8988T (cell line): ENCODE results near the gene TNFAIP8L2.

ENCODE experiments used
- DNase-seq: peaks from one replicate; pipeline ENCODE4 v3.0.0; 2011

Gene TNFAIP8L2

DNA sequence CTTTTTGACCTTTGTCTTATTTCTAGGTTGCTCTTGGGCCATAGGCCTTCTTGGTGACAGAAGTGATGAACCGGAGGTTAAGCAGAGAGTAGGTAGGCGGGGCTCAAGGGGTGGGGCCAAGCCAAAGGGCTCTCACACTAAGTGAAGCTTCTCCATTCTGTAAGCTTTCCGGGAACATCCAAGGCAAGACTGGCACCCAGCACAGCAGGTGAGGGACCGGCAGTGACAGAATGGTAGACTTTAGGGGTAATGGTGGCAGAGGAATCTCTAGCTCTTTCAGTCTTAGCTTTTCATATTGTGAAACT, at the start of gene TNFAIP8L2:
TSS of gene TNFAIP8L2 (plus strand) at position 135 of the 305 bp plus-strand sequence. CDS start 2,049 bp downstream, outside the sequence.
- no peak for DNase-seq

DNA sequence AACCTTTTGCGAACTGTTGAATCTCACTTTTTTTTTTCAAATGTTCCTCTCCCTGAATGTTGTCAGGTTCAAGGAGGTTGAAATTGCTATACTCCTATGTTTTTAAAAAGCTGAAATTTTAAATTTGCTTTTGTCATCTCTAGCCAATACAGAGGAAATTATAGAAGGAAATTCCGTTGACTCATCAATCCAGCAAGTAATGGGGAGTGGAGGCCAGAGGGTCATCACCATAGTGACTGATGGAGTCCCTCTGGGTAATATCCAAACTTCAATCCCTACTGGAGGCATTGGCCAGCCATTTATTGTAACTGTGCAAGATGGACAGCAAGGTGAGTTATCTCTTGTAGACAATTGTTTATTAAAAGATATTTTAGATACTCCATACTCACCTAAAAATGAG, 49.6 kb upstream of the TNFAIP8L2 start:
- no peak for DNase-seq

DNA sequence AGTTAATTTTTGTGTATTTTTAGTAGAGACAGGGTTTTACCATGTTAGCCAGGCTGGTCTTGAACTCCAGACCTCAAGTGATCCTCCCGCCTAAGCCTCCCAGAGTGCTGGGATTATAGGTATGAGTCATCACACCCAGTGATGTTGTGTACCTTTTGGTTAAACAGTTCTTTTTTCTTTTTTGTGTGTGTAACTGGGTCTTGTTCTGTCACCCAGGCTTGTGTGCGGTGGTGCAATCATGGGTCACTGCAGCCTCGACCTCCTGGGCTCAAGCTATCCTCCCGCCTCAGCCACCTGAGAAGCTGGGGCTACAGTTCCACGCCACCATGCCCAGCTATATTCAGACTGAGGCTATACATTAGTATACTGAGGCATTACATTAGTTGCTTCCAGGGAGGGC, 48.1 kb upstream of the TNFAIP8L2 start:
- no peak for DNase-seq

DNA sequence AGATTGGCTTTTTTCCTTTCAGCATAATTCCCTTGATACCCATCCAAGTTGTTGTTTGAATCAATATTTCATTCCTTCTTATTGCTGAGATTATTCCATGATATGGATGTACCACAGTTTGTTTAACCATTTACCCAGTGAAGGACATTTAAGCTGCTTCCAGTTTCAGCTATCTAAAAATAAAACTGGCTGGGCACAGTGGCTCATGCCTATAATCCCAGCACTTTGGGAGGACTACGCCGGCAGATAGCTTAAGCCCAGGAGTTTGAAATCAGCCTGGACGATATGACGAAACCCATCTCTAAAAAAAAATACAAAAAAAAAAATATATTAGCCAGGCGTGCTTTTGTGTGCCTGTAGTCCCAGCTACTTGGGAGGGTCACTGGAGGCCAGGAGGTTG, 42.6 kb upstream of the TNFAIP8L2 start:
- DNase-seq = no peak

DNA sequence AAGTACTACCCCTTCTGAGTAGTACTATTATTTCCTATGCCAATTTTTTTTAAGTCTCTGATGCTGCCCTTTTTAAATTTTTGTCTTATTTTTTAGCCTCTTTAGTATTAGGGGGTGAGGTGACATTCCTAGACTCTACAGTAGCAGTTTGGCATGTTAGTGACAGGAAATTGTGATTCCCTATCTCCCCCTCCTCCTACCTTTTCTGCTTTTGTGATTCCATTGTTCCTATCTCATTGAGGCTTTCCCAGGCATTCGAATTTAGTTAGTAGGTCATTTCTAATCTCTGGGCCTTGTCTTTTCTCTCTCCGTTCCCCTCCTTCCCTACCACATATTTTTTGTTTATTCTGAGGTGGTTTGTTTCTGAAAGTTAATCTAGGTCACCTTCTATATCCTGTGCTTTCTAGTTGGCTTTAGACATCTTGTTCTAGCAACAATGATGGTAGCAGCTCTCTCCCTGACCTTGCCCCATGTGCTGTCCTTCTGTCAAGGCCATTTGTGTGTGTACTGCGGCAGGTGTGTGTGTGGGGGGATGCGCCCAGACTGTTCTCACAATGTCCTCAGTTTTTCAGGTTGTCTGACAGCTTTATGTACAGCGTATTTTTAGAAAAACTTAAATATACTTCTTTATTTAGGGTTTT, 31.6 kb upstream of the TNFAIP8L2 start:
- DNase-seq = no peak

DNA sequence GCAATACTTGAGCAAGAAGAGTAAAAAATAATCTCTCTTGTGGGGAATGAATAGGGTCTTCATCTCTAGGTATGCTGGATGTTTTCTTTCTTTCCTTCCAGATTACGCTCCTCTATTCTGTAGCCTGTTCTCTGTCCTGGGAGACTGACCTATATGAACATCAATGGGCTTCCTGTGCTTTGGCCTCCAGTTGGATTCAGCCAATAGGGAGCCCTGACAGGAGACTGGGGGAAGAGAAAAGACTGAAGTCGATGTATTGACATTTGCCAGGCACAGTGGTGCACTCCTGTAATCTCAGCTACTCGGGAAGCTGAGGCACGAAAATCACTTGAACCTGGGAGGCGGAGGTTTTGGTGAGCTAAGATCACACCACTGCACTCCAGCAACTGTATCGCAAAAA, 27.6 kb upstream of the TNFAIP8L2 start:
- DNase-seq = no peak

DNA sequence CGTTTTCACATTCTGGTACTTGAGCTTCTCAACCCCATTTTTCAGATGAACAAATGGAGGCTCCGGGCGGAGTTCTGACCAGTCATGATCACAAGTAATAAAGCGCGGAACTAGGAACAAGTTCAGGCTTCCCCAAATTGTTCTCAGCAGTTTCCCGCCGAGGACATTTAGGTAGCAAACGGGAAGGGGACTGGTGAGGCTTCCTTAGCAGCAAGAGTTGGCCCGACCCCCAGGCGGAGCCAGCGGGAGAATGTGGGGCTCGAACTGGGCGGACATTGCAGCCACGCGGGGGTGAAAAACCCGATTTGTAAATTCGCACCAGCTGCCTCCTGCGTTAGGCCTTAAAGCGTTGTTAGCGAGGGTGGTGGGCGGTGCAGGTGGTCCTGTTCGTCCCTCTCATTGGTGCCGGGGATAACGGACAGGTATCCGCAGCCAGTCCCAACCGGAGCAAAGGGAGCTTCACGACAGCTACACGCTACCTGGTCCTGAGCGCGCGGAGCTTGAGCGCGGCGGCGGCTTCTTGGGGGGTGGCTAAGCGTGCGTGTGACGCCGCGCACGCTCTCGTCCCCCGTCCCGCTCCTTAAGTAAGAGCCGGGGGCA, 25.4 kb upstream of the TNFAIP8L2 start:
- DNase-seq = no peak

DNA sequence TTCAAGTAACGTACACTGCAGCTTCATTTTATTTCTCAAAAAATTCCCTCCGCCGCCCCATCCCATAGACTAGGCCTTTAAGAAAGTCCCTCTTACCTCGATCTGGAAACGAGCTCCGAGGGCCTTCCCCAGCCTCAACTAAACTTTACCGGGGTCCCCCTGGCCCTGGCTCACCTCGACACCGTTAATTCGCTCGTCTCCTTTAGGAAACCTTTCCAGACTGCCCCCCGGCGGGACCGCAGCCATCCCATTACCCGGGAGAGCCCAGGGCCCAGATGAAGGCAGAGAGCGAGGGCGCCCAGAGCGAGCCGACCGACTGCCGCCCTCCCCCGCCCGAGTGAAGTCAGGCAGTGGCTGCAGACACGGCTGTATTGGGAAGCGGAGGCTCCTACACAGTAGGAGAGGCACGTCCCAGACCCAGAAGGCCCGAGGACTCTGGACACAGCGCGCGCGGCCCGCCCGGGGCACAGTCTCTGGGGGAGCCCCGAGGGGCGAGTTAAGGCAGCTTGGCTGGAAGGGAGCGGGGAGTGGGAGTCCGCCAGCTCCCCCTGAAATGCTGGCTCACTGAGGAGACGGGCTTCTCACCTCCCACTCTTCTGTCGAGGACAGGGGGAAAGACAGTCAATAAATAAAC, 24.6 kb upstream of the TNFAIP8L2 start:
- DNase-seq = no peak

DNA sequence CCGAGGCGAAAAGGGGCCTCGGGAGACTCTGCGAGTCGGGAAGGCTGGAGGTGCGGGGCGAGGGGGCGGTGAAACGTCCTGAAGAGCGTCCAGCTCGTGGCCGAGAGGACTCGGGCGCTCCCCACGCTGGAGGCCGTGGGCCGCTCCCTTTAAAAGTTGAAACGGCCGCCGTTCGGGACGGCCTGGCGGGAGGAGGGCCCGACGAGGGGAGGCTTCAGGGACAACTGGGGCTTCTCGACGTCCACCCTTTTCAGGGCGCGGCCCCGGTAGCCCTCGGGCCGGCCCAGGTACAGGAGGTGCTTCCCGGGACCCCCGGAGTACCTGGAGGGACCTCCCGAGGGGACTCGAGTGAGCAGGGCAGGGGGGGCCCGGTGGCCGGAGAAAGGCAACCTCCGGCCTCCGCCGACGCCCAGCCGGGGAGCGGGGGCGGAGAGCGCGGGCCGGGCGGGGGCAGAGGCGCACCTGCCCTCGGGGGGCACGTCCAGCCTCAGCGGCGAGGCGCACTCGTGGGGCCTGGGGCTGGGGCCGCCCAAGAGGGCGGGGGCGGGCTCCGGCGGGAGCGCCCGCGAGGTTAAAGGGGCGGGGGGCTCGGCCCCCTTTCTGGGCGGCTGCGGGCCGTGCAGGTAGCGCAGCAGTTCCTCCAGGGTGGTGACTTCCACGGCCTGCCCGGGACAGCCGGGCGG, 24.0 kb upstream of the TNFAIP8L2 start:
- no peak for DNase-seq

DNA sequence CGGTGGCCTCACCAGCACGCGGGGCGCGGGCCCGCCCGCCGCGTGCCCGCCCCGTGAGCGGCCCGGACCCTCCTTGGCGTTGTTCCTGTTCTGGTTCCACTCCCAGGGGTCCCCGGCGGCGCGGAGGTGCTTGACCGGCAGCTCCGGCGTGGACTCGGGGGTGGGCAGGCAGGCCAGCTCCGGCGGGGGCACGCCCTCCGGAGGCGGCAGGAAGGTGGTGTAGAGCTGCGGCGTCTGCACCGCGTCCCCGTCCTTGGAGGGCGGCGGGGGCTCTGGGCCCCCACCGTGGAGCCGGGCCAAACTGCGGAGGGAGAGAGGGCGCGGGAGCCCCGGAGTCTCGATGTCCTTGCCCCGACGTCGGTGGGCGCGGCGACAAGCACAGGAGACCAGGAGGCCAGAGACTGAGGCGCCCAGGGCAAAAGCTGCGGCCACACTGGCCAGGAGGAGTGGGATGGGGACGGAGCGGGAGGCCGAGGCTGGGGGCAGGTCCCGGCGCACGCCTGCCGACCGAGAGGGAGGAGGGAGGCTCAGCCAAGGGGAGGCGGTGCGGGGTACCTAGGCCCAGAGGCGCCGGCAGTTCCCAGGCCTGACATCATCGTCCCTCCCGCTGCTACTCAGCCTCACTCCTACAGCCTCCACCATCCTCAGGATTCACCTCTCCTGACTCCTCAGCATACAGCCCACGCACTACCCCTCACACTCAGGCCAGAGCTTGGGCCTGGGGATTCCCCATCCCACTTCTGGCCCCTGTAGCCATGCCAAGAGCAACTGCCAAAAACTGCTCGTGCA, 23.2 kb upstream of the TNFAIP8L2 start:
- no peak for DNase-seq

DNA sequence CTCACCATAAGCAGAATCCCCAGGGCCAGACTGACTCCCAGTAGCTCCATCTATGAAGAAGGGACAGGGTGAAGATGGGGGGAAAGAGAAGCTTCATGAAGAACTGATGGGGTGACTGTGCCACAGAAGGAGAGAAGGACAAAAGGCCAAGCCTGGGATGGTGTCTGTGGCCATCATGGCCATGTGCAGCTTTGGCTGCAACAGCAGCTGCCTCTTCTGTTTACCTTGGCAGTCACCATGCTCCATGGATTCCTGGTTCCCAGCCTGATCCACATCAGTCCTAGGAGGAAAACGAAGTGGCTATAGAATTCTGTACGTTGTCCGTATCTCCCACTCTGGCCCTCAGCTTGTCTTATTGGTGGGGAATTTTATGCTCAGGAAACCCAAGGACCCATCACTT, 22.1 kb upstream of the TNFAIP8L2 start:
- DNase-seq = no peak

DNA sequence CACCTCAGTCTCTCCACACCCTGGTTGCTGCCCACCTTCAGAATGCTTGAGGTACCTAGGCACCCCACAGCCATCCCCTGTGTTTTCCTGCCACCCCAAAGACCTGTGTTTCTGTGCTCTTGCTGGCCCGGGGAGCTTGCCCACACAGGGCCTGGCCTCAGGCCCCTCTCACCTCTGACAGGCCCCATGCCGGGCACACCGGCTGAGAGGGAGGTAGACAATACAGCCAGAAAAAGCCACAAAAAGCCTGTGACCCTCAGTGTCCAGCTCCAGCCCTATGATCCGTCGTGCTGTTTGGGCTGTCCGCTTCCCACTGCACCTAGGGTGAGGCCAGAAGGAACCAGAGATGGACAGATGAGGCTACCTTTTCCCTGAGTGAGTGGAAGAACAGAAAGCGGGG, 21.5 kb upstream of the TNFAIP8L2 start:
- no peak for DNase-seq

DNA sequence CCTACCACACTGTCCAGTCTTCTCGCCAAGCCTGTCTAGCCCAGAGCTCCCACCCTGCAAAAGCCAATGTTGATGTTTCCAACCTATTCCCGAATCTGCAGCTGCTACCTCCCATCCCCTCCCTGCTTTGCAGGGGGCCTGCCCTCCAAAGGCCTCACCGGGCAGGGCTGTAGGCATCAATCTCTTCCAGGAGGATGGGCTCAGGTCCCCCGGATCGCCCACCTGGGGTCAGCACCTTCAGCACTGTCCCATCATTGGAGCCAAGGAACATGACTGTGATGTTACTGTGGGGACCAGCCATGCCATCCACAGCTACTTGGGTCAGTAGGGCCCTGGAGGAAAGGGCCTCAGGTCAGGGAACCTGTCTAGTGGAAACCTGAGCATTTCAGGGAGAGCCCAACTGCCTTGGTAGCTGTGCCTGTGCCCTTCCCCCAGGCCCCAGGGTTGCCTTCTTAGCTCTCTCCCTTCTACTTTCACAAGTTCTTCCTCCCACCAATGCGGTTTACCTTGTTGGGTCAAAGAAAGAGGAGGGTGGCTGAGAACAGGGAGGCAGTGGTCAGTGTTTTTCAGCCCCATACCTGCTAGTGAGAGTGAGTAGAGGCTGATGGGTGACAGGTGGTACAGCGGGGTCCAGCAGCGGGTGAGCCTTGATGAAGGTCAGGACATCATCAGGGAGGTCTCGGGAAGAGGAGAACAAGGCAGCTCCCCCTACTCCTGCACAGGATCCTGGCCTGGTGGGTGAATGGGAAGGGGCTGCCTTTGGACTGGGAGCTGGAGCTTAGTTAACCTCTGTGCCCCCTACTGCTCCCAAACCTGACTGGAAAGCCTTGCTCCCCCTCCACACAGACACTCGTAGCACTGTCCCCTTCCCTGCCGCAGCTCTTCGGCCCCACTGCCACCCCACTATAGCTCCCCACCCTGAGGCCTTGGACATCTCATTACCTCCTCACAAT, 20.7 kb upstream of the TNFAIP8L2 start:
- DNase-seq = no peak

DNA sequence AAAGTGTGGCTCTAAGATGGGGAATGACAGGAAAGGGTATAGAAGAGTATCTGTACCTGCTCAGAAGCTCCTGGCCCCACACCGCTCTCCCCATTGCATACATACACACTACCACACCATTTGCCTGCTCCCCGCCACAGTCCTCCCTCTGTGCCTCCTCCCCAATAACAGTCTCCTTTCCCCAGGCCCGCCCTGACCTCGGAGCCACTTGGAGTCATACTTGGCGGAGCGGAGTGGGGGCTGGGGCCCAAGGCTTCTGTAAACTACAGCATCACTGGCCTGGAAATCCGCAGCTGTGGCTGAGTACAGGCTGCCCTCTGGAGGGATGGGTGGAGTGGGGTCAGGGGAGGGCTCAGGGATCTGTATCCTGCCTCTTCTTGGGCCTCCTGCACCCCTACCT, 18.7 kb upstream of the TNFAIP8L2 start:
- no peak for DNase-seq

DNA sequence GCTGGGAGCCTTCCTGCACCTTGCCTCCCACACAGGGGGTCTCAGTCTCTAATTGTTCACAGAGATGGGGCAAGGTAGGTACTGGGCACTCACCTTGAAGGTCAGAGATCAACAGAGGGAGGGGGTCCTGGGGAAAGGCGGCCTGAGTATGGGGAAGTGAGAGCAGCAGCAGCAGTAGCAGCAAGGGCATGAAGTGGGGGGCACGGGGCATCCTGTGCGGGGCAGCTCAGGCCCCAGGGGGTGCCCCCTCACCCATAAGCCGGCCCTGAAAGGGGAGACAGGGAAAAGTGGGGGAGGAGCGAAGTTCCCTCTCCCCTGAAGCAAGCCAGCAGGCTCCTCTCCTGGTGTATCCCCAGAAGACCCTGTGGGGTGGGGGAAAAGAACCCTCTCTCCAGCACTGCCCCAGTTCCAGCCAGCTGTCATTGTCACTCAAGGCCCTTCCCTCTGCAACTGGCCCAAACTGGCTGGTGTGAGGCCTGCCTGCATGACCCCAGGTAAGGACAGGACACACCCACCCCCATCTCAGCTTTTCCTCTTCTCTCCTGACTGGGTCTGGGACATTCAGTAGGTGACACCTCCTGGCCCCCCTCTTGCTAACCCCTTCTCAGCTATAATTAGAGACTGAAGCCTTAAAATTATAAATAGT, 13.9 kb upstream of the TNFAIP8L2 start:
- no peak for DNase-seq

DNA sequence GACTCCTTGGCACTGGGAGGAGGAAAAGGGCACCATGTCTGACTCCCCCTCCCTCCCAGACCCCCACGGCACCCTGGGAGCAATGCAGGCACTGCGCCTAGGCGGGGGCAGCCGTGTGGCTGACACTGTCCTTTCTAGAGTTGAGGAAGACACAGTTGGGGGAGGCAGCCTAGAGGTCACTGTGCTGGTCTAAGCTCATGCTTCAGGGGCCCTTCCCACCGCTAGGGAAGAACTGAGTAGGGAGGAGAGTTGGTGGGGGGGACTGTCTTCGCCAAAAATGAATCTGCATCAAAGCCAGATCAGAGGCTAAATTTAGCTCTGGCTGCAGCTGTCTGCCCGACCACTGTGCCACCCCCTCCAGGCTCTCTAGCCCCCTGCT, 13.4 kb upstream of the TNFAIP8L2 start:
- no peak for DNase-seq

DNA sequence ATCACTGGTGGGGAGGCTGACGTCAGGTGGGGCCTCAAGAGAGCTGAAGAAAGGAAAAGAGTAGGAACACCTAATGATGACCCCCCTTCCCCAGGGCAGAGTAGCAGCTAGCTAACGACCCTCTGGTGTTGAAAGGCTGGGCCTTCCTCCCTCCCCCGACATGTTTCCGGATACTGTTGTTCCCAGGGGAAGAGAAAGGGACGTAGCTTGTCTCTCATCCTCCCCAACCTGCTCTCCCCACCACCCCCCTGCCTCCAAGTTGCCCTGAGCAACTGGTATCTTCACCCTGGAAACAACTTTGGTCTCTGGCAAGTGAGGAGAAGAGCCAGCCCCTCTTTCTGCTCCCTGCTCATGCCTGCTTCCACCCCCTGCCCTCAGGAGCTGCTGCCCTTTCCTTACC, 12.5 kb upstream of the TNFAIP8L2 start:
- DNase-seq = no peak

DNA sequence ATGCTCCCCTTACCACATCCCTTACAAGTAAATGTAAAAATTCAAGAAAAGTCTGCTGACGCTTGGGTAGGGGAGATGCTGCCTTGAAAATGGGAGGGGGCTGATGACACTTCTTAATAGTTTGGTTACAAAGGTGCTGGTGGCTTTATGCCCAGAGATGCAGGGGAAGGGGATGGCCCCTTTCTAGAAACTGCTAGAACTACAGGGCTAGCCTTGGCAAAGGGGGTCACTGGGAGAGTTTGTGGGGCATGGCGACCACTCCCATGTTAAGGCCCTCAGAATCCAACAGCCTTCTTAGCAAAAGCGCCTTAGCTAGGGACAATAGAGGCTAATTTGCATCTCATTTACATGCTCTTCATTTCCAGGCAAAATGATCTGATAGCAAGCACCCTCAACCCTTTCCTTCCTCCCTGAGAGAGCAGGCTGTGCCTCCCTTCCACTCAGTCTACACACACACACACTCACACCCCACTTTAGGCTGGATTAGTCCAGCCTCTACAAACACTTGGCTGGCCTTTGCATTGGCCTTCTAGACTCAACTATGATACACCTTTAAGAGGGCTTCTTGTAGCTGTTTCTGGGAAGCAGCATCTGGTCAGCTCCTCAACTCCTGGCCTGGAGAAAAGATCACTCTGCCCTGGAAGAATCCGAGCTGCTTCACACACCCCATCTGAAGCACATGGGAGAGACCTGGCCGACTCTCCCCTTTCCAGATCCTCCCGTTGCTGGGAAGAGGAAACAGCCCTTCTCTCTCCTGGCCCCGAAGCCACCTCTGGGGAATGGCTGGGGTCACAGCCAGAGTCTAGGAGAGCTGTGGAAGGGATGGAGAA, 11.8 kb upstream of the TNFAIP8L2 start:
- DNase-seq = no peak

DNA sequence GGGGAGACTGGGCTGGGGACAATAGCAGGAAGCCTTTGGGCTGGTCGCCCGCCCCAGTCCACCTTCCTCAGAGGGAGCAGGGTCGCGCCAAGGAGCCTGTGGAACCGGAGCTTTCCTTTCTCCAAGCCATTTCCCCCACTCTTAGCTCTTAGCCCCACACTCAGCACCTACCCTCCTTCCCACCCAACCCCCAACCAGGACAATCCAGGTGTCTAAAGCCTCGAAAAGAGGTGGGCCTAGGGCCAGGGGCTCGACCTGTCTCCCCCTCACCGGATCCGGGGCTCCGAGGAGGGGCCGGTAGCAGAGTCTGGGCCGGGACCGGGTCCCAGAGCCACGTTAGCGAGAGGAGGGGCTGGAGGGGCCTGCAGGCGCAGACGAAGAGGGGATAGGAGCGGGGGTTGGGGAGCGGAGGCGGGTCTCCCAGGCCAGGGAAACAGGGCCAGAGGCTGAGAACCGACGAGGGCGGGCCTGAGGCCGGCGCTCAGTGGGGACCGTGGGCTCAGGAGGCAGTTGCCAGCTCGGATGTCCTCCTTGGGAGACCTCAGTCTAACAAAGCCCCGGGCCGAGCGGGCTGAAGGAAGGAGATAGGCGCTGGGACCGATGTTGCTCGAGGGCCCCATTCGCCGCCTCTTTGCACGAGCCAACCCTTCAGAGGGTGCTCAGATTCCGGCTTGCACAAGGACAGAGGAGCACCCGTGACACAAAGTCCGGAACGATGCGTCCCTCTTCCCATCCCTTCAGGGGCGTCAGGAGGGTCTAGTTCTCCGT, 11.0 kb upstream of the TNFAIP8L2 start:
- no peak for DNase-seq

DNA sequence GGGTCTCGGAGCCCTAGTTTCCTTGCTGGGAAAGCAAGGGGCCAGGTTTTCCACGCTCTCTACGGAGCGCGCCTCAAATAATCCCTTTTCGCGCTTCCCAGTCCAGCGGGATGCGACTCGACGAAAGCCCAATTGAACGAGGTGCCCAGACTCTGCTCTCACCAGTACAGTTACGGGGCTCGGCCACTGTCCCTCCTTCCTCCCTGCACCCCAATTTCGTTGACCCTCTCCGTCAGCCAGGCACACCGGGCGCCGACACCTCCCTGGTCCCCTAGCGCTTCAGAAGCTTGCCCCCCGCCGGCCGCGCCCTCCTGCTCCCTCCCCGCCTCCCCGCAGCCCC, 10.4 kb upstream of the TNFAIP8L2 start:
- no peak for DNase-seq
